ENCODE results near the gene KLK13. TPM values are rescaled to one million over a fixed set of nuclear protein-coding genes. Genes with fewer than 3 reads are reported as not detected.

Gene KLK13
- total and polyA plus RNA-seq, 7 donors, result 0.58 to 0.60 TPM; not detected in 5

DNA sequence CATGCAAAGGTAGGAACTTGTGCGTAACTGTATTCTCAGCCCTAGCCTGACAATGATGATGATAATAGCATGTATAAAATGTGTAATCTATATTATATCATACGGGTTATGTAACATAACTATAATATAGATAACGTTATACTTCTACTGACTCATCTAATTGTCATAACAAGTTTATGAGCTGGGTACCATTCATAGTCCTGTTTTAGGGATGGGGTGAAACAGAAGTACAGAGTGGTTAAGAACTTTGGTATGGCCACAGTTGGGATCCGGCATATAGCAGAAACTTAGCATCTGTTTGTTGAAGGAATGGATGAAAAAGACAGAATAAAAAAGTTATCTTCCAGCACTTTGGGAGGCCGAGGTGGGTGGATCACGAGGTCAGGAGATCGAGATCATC, 38.1 kb upstream of the KLK13 start:
- no peak for DNase-seq
- Histone ChIP-seq H3K27ac (no peak overlapping the region), H3K36me3 (peaks cover 0 to 26% (median 16%) of the 10 kb centered on the region in 4 donors), H3K9me3 (no peaks in the 10 kb centered on the region), H3K4me1 (peaks cover 0 to 38% (median 35%) of the 10 kb centered on the region in 4 donors), H3K27me3 (no peaks in the 10 kb centered on the region), H3K4me3 (no peak overlapping the region)
- 85 to 86% methylated on average over 7 of the region's 7 CpGs for WGBS, 2 donors
- TF ChIP-seq POLR2AphosphoS5 (IDR thresholded peaks at IDR 0.05), result no peak
- TF ChIP-seq, protein P1, sequence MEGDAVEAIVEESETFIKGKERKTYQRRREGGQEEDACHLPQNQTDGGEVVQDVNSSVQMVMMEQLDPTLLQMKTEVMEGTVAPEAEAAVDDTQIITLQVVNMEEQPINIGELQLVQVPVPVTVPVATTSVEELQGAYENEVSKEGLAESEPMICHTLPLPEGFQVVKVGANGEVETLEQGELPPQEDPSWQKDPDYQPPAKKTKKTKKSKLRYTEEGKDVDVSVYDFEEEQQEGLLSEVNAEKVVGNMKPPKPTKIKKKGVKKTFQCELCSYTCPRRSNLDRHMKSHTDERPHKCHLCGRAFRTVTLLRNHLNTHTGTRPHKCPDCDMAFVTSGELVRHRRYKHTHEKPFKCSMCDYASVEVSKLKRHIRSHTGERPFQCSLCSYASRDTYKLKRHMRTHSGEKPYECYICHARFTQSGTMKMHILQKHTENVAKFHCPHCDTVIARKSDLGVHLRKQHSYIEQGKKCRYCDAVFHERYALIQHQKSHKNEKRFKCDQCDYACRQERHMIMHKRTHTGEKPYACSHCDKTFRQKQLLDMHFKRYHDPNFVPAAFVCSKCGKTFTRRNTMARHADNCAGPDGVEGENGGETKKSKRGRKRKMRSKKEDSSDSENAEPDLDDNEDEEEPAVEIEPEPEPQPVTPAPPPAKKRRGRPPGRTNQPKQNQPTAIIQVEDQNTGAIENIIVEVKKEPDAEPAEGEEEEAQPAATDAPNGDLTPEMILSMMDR (IDR thresholded peaks at IDR 0.05), result no peak
- no peak for TF ChIP-seq EP300 (IDR thresholded peaks at IDR 0.05)
- TF ChIP-seq POLR2A (IDR thresholded peaks at IDR 0.05), result no peak
- intact Hi-C loops (cut with DNase I), result no loop called here

DNA sequence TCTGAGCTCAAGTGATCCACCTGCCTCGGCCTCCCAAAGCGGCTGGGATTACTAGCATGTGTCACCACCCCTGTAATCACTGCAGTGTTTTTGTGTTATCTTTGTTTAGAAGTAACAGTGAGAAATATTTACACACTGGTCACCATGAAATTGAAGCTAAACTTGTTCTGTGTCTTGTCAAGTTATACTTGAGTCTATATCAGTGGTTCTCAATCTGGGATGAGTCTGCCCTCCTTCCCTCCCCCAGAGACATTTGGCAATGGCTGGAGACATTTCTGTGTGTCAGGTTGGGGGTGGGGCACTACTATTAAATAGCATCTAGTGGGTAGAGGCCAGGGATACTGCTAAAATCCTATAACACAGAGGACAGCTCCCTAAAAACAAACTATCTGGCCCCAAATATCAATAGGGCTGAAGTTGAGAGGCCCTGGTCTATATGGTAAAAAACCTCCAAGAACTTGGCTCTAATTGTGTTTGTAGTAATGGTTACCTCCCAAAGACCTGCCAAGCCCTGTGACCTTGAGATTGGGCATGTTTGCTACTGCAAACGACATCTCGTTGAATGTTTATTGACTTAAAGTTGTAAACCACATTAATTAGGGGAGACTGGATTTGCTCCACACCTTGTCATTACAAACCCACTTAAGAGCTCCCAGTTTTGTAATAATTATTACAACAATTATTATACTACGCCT, 36.4 kb upstream of the KLK13 start:
- DNase-seq, result no peak
- peaks cover 0 to 27% (median 25%) of the 10 kb centered on the region in 4 donors for H3K4me1 ChIP-seq
- TF ChIP-seq, protein P1 (IDR thresholded peaks at IDR 0.05), result no peak
- no peak for TF ChIP-seq EP300 (IDR thresholded peaks at IDR 0.05)
- H3K9me3 ChIP-seq, result no peaks in the 10 kb centered on the region
- H3K4me3 ChIP-seq, result no peak overlapping the region
- intact Hi-C loops (cut with DNase I), result no loop called here
- H3K27ac ChIP-seq, result peak overlapping the region in 1 of 4 donors; percentile 2
- H3K27me3 ChIP-seq, result no peaks in the 10 kb centered on the region
- WGBS, 2 donors, result 53 to 72% methylated on average over 5 of the region's 5 CpGs
- H3K36me3 ChIP-seq, result peaks cover 0 to 26% (median 16%) of the 10 kb centered on the region in 4 donors

DNA sequence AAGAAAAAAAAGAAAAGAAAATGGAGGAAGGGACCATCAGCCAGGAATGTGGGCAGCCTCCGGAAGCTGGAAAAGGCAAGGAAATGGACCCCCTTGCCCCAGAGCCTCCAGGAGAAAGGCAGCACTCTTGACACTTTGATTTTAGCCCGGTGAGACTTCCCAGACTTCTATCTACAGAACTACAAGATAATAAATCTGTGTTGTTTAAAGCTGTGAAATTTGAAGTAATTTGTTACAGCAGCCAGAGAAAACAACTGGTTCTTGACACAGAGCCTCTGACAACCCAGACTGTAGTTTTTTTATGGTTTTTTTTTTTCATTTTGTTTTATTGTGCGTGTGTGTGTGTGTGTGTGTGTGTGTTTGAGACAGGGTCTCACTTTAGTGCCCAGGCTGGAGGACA, 35.7 kb upstream of the KLK13 start:
- TF ChIP-seq, protein P1 (IDR thresholded peaks at IDR 0.05), result no peak
- TF ChIP-seq POLR2AphosphoS5 (IDR thresholded peaks at IDR 0.05) (no peak), POLR2A (IDR thresholded peaks at IDR 0.05) (no peak), EP300 (IDR thresholded peaks at IDR 0.05) (no peak)
- intact Hi-C loops (cut with DNase I), result no loop called here
- H3K9me3 ChIP-seq, result no peaks in the 10 kb centered on the region
- H3K4me1 ChIP-seq, result peaks cover 0 to 27% (median 25%) of the 10 kb centered on the region in 4 donors
- DNase-seq, result no peak
- no peak overlapping the region for H3K4me3 ChIP-seq
- H3K27ac ChIP-seq, result no peak overlapping the region
- no peaks in the 10 kb centered on the region for H3K27me3 ChIP-seq
- H3K36me3 ChIP-seq, result peaks cover 0 to 26% (median 16%) of the 10 kb centered on the region in 4 donors
- WGBS, 2 donors, result 69 to 73% methylated on average over 3 of the region's 3 CpGs

DNA sequence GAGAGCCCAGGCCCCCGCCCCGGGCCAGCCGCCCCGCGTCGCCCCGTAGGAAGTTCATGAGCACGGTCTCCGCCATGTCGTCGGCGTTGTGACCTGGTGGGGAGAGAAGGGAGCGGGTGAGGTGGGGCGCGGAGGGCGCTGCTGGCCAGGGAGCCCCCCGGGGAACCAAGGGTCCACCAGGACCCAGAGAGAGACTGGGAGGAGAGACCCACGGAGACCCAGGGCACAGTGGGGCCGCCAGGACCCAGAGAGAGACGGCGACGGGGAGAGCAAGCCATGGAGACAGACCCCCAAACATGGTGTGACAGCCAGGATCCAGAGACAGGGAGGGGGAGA, 34.1 kb upstream of the KLK13 start:
- no peak for TF ChIP-seq EP300 (IDR thresholded peaks at IDR 0.05)
- TF ChIP-seq POLR2A (IDR thresholded peaks at IDR 0.05), result no peak
- no peak for TF ChIP-seq POLR2AphosphoS5 (IDR thresholded peaks at IDR 0.05)
- TF ChIP-seq, protein P1 (IDR thresholded peaks at IDR 0.05), result no peak
- Histone ChIP-seq H3K27me3 (no peaks in the 10 kb centered on the region), H3K4me1 (peaks cover 0 to 29% (median 26%) of the 10 kb centered on the region in 4 donors), H3K9me3 (no peaks in the 10 kb centered on the region), H3K27ac (peak overlapping the region in 3 of 4 donors; percentile 5 to 65 (median 22)), H3K4me3 (peak overlapping the region; percentile 7 to 50 (median 34)), H3K36me3 (peaks cover 0 to 24% (median 15%) of the 10 kb centered on the region in 4 donors)
- 66 to 92% methylated on average over 22 of the region's 22 CpGs for WGBS, 2 donors
- DNase-seq, result no peak
- intact Hi-C loops (cut with DNase I), result no loop called here

Data from sigmoid colon (tissue), 7 donors.